HepG2 (cell line): ENCODE results near the gene PRDX4. TPM values are rescaled to one million over a fixed set of nuclear protein-coding genes. Genes with fewer than 3 reads are reported as not detected.

Experiments used
- EP300 ChIP-seq, 3 experiments: sonication (generic) in 1 of 3; formaldehyde crosslinking in 1 of 3; IDR thresholded peaks; 2 replicates each; pipeline versions ENCODE4 v1.5.1 to v1.6.1; 2011 to 2020; ENCODE audit warnings: low read depth in 2 of 3, low read length in 2 of 3, borderline replicate concordance in 1 of 3, improper control_type of control experiment in 1 of 3, mild to moderate bottlenecking in 1 of 3, missing genetic modification reagents in 1 of 3, moderate library complexity in 1 of 3
- GPBP1L1 ChIP-seq: sonication (generic); formaldehyde crosslinking; IDR thresholded peaks from 2 replicates; pipeline ENCODE4 v1.5.0; 2020; ENCODE audit warnings: mild to moderate bottlenecking, missing genetic modification reagents
- IRF2 ChIP-seq: IDR thresholded peaks from 2 replicates; pipeline ENCODE4 v1.6.1; 2018; ENCODE audit warnings: missing genetic modification reagents, missing compliant biosample characterization
- REL ChIP-seq: sonication (generic); formaldehyde crosslinking; conservative IDR thresholded peaks from 2 replicates; pipeline ENCODE4 v1.8.0; 2022; ENCODE audit warnings: mild to moderate bottlenecking, missing genetic modification reagents, moderate library complexity
- RFX3 ChIP-seq: IDR thresholded peaks from 2 replicates; pipeline ENCODE4 v1.6.1; 2016; ENCODE audit warnings: missing biosample characterization, missing genetic modification reagents
- SALL1 ChIP-seq: sonication (generic); formaldehyde crosslinking; IDR thresholded peaks from 2 replicates; pipeline ENCODE4 v1.8.0; 2022; ENCODE audit warnings: mild to moderate bottlenecking, missing genetic modification reagents
- SIN3A ChIP-seq: IDR thresholded peaks from 2 replicates; pipeline ENCODE4 v1.6.1; 2011; ENCODE audit warnings: low read depth, mild to moderate bottlenecking, control low read depth, low read length, borderline replicate concordance
- SP140L ChIP-seq: sonication (generic); formaldehyde crosslinking; IDR thresholded peaks from 2 replicates; pipeline ENCODE4 v1.4.0; 2020; ENCODE audit warnings: missing genetic modification reagents, borderline replicate concordance
- ZFP90 ChIP-seq: sonication (generic); formaldehyde crosslinking; IDR thresholded peaks from 2 replicates; pipeline ENCODE4 v1.8.0; 2022; ENCODE audit warnings: missing genetic modification reagents, mild to moderate bottlenecking, inconsistent platforms, borderline replicate concordance
- ZNF230 ChIP-seq: sonication (generic); formaldehyde crosslinking; IDR thresholded peaks from 2 replicates; pipeline ENCODE4 v1.4.0; 2020; ENCODE audit warnings: mild to moderate bottlenecking, missing genetic modification reagents
- ZZZ3 ChIP-seq: sonication (generic); formaldehyde crosslinking; IDR thresholded peaks from 2 replicates; pipeline ENCODE4 v1.4.0; 2020; ENCODE audit warnings: missing genetic modification reagents, mild to moderate bottlenecking, borderline replicate concordance
- polyA plus RNA-seq, 8 experiments: library from polyadenylated mRNA; depleted of rRNA in 3 of 8; stranded (reverse) in 7 of 8; unstranded in 1 of 8; fragments of >200 nt; fragmentation: Illumina TruSeq in 4 of 8; extraction: Trizol in 4 of 8; gene quantifications; 2 replicates each; pipeline versions ENCODE4 v1.2.1 to v1.2.3, GENCODE V29; 2011 to 2016; ENCODE audit warnings: low read depth in 4 of 8, missing spikeins in 1 of 8, mixed read lengths in 1 of 8; ENCODE audit not compliant: insufficient read depth in 1 of 8
- total RNA-seq, 5 experiments: library from RNA; depleted of rRNA; stranded (reverse); fragments of >200 nt; fragmentation: Illumina TruSeq; extraction: Trizol; gene quantifications; 2 replicates each; pipeline ENCODE4 v1.2.3, GENCODE V29; 2016; ENCODE audit warnings: low read depth in 1 of 5
- TF ChIP-seq, protein P1 (sequence below): IDR thresholded peaks from 2 replicates; pipeline ENCODE4 v1.6.1; 2012; ENCODE audit warnings: low read depth, low read length, improper control_type of control experiment
- TF ChIP-seq, protein P2 (sequence below): sonication (generic); formaldehyde crosslinking; IDR thresholded peaks from 2 replicates; pipeline ENCODE4 v1.5.1; 2020; ENCODE audit warnings: missing genetic modification reagents, mild to moderate bottlenecking, borderline replicate concordance
- TF ChIP-seq, protein P3 (sequence below): sonication (generic); formaldehyde crosslinking; IDR thresholded peaks from 2 replicates; pipeline ENCODE4 v1.5.1; 2020; ENCODE audit warnings: missing genetic modification reagents, mild to moderate bottlenecking, borderline replicate concordance
- TF ChIP-seq, protein P4 (sequence below): sonication (generic); formaldehyde crosslinking; IDR thresholded peaks from 2 replicates; pipeline ENCODE4 v1.8.1; 2023; ENCODE audit warnings: mild to moderate bottlenecking, inconsistent platforms, moderate library complexity, missing genetic modification reagents, borderline replicate concordance
- TF ChIP-seq, protein P5 (sequence below): sonication (generic); formaldehyde crosslinking; IDR thresholded peaks from 2 replicates; pipeline ENCODE4 v1.4.0; 2020; ENCODE audit warnings: mild to moderate bottlenecking, missing genetic modification reagents

PRDX4 gene
- total and polyA plus RNA-seq, 2 of the 13 experiments (the other 11 are each of a cell fraction or from before 2014, with no cell fraction given) = 217 to 252 TPM

- TF ChIP-seq, protein P1, sequence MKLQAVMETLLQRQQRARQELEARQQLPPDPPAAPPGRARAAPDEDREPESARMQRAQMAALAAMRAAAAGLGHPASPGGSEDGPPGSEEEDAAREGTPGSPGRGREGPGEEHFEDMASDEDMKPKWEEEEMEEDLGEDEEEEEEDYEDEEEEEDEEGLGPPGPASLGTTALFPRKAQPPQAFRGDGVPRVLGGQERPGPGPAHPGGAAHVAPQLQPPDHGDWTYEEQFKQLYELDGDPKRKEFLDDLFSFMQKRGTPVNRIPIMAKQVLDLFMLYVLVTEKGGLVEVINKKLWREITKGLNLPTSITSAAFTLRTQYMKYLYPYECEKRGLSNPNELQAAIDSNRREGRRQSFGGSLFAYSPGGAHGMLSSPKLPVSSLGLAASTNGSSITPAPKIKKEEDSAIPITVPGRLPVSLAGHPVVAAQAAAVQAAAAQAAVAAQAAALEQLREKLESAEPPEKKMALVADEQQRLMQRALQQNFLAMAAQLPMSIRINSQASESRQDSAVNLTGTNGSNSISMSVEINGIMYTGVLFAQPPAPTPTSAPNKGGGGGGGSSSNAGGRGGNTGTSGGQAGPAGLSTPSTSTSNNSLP = no peak
- TF ChIP-seq REL (0 out of 2 replicates have a peak, but pooled peaks have one; percentile 38), RFX3 (no peak), SIN3A (peak; percentile 29; the same call in 1 of the 2 replicates), EP300 (IDR thresholded peaks at IDR 0.05; ENCODE audit: low read depth in 2 of 2, low read length in 2 of 2) (peak in 1 of 2 experiments; percentile 14; a peak in 1 of 4 replicates), EP300 (CRISPR knock-in tag; IDR thresholded peaks at IDR 0.05; ENCODE audit: borderline replicate concordance) (no peak), IRF2 (CRISPR knock-in tag) (peak; percentile 58; the same call in 1 of the 2 replicates), ZFP90 (CRISPR knock-in tag) (no peak), ZZZ3 (CRISPR knock-in tag) (0 out of 2 replicates have a peak, but pooled peaks have one; percentile 34), ZNF230 (CRISPR knock-in tag) (peak; percentile 80; the same call in 1 of the 2 replicates), SALL1 (CRISPR knock-in tag) (peak; percentile 73), SP140L (CRISPR knock-in tag) (no peak), GPBP1L1 (no peak)
- TF ChIP-seq, protein P2, sequence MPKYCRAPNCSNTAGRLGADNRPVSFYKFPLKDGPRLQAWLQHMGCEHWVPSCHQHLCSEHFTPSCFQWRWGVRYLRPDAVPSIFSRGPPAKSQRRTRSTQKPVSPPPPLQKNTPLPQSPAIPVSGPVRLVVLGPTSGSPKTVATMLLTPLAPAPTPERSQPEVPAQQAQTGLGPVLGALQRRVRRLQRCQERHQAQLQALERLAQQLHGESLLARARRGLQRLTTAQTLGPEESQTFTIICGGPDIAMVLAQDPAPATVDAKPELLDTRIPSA (CRISPR knock-in tag) = 0 out of 2 replicates have a peak, but pooled peaks have one; percentile 46
- TF ChIP-seq, protein P3, sequence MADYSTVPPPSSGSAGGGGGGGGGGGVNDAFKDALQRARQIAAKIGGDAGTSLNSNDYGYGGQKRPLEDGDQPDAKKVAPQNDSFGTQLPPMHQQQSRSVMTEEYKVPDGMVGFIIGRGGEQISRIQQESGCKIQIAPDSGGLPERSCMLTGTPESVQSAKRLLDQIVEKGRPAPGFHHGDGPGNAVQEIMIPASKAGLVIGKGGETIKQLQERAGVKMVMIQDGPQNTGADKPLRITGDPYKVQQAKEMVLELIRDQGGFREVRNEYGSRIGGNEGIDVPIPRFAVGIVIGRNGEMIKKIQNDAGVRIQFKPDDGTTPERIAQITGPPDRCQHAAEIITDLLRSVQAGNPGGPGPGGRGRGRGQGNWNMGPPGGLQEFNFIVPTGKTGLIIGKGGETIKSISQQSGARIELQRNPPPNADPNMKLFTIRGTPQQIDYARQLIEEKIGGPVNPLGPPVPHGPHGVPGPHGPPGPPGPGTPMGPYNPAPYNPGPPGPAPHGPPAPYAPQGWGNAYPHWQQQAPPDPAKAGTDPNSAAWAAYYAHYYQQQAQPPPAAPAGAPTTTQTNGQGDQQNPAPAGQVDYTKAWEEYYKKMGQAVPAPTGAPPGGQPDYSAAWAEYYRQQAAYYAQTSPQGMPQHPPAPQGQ = no peak
- TF ChIP-seq, protein P4, sequence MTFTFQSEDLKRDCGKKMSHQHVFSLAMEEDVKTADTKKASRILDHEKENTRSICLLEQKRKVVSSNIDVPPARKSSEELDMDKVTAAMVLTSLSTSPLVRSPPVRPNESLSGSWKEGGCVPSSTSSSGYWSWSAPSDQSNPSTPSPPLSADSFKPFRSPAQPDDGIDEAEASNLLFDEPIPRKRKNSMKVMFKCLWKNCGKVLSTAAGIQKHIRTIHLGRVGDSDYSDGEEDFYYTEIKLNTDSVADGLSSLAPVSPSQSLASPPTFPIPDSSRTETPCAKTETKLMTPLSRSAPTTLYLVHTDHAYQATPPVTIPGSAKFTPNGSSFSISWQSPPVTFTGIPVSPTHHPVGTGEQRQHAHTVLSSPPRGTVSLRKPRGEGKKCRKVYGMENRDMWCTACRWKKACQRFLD (CRISPR knock-in tag) = 0 out of 2 replicates have a peak, but pooled peaks have one; percentile 60
- TF ChIP-seq, protein P5, sequence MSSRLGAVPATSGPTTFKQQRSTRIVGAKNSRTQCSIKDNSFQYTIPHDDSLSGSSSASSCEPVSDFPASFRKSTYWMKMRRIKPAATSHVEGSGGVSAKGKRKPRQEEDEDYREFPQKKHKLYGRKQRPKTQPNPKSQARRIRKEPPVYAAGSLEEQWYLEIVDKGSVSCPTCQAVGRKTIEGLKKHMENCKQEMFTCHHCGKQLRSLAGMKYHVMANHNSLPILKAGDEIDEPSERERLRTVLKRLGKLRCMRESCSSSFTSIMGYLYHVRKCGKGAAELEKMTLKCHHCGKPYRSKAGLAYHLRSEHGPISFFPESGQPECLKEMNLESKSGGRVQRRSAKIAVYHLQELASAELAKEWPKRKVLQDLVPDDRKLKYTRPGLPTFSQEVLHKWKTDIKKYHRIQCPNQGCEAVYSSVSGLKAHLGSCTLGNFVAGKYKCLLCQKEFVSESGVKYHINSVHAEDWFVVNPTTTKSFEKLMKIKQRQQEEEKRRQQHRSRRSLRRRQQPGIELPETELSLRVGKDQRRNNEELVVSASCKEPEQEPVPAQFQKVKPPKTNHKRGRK = no peak
Measured at GRCh38 chrX:23667239-23668177, at the start of gene PRDX4 (continued).
